ENCODE measurements around the gene ADGRL3. TPM values are rescaled to one million over a fixed set of nuclear protein-coding genes. Genes with fewer than 3 reads are reported as not detected.
"Not testable (repeated sequence)": the region's sequence is repeated elsewhere in the genome, so short reads cannot be mapped to it uniquely, and the experiment has no call there.

The ADGRL3 gene
- total RNA-seq, 1 experiment from 2014 or later, result not detected

DNA sequence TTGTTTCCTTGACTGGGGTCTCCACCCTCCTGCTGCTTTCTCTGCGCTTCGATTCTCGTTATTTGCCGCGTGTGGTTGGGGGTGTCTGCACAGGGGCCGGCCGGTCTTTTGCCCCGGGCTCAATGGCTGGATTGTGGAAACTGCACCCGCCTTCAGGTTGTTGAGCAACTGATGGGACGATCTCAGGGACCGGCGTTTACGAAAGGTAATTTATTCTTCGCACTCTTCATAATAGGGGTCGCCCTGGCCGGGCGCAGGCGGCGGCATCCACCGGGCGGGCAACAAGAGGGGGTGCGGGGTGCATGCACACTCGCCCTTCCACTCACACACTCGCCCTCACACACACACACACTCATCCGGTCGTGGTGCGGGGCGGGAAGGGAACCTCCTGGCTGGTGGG is 1.4 kb downstream of the ADGRL3 start:
- Histone ChIP-seq H3K9me2 (replicated peaks; ENCODE audit: insufficient read depth, low read length) (no peaks in the 10 kb centered on the region), H3K4me1 (ENCODE audit: low read length) (no peaks in the 10 kb centered on the region), H3K27ac (ENCODE audit: low read length) (no peak overlapping the region), H3K27me3 (ENCODE audit: low read length) (no peaks in the 10 kb centered on the region), H3K4me2 (ENCODE audit: low read depth, low read length, poor library complexity, severe bottlenecking) (no peak overlapping the region), H3K9ac (ENCODE audit: low read length) (no peak overlapping the region), H3K4me3 (ENCODE audit: low read length) (no peak overlapping the region), H2AFZ (ENCODE audit: low read length) (no peak overlapping the region), H4K20me1 (ENCODE audit: insufficient read depth, low read depth, low read length) (no peaks in the 10 kb centered on the region), H3K36me3 (ENCODE audit: insufficient read depth, low read length) (no peaks in the 10 kb centered on the region), H3K79me2 (ENCODE audit: low read length) (no peaks in the 10 kb centered on the region), H3K9me3 (ENCODE audit: low read length) (peaks cover 16% of the 10 kb centered on the region)
- no peak for DNase-seq

GRCh38 chr4:61201961-61202637 is 2.0 kb downstream of the ADGRL3 start:
- H3K4me2 ChIP-seq (ENCODE audit: low read depth, low read length, poor library complexity, severe bottlenecking), result no peak overlapping the region
- peaks cover 15% of the 10 kb centered on the region for H3K9me3 ChIP-seq (ENCODE audit: low read length)
- H3K79me2 ChIP-seq (ENCODE audit: low read length), result no peaks in the 10 kb centered on the region
- H2AFZ ChIP-seq (ENCODE audit: low read length), result no peak overlapping the region
- no peak overlapping the region for H3K9ac ChIP-seq (ENCODE audit: low read length)
- no peak overlapping the region for H3K4me3 ChIP-seq (ENCODE audit: low read length)
- no peaks in the 10 kb centered on the region for H3K9me2 ChIP-seq (replicated peaks; ENCODE audit: insufficient read depth, low read length)
- H3K4me1 ChIP-seq (ENCODE audit: low read length), result no peaks in the 10 kb centered on the region
- no peak for DNase-seq
- H3K36me3 ChIP-seq (ENCODE audit: insufficient read depth, low read length), result no peaks in the 10 kb centered on the region
- H4K20me1 ChIP-seq (ENCODE audit: insufficient read depth, low read depth, low read length), result no peaks in the 10 kb centered on the region
- H3K27ac ChIP-seq (ENCODE audit: low read length), result no peak overlapping the region
- H3K27me3 ChIP-seq (ENCODE audit: low read length), result no peaks in the 10 kb centered on the region

GRCh38 chr4:61202638-61203435 is 2.7 kb downstream of the ADGRL3 start:
- H2AFZ ChIP-seq (ENCODE audit: low read length), result no peak overlapping the region
- H3K9me3 ChIP-seq (ENCODE audit: low read length), result peaks cover 15% of the 10 kb centered on the region
- no peaks in the 10 kb centered on the region for H3K9me2 ChIP-seq (replicated peaks; ENCODE audit: insufficient read depth, low read length)
- no peaks in the 10 kb centered on the region for H3K4me1 ChIP-seq (ENCODE audit: low read length)
- no peaks in the 10 kb centered on the region for H4K20me1 ChIP-seq (ENCODE audit: insufficient read depth, low read depth, low read length)
- no peaks in the 10 kb centered on the region for H3K36me3 ChIP-seq (ENCODE audit: insufficient read depth, low read length)
- no peak overlapping the region for H3K9ac ChIP-seq (ENCODE audit: low read length)
- H3K27ac ChIP-seq (ENCODE audit: low read length), result no peak overlapping the region
- no peak overlapping the region for H3K4me2 ChIP-seq (ENCODE audit: low read depth, low read length, poor library complexity, severe bottlenecking)
- no peaks in the 10 kb centered on the region for H3K79me2 ChIP-seq (ENCODE audit: low read length)
- no peak overlapping the region for H3K4me3 ChIP-seq (ENCODE audit: low read length)
- DNase-seq, result no peak
- no peaks in the 10 kb centered on the region for H3K27me3 ChIP-seq (ENCODE audit: low read length)

DNA sequence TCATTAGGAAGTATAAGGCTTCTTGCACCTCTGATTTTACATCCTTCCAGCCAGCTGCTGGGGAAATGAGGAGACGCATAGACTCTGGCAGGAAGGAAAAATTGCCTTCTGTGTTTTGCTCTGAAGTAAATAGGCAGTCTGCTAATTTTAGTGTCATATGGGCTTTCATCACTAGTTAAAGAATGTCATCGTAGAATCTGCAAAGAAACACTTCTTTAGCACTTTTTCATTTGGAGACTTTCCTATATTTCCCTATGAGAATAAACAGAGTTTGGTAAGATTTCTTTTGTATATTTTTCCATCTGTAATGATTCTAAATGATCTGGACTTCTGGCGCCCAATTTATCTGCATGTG is 3.3 kb downstream of the ADGRL3 start:
- Histone ChIP-seq H3K4me3 (ENCODE audit: low read length) (no peak overlapping the region), H3K9me2 (replicated peaks; ENCODE audit: insufficient read depth, low read length) (no peaks in the 10 kb centered on the region), H3K27ac (ENCODE audit: low read length) (no peak overlapping the region), H4K20me1 (ENCODE audit: insufficient read depth, low read depth, low read length) (no peaks in the 10 kb centered on the region), H3K9me3 (ENCODE audit: low read length) (peaks cover 15% of the 10 kb centered on the region), H3K36me3 (ENCODE audit: insufficient read depth, low read length) (no peaks in the 10 kb centered on the region), H3K9ac (ENCODE audit: low read length) (no peak overlapping the region), H3K27me3 (ENCODE audit: low read length) (no peaks in the 10 kb centered on the region), H2AFZ (ENCODE audit: low read length) (no peak overlapping the region), H3K4me2 (ENCODE audit: low read depth, low read length, poor library complexity, severe bottlenecking) (no peak overlapping the region), H3K79me2 (ENCODE audit: low read length) (no peaks in the 10 kb centered on the region), H3K4me1 (ENCODE audit: low read length) (no peaks in the 10 kb centered on the region)
- DNase-seq, result no peak

GRCh38 chr4:61204353-61205060 is 4.4 kb downstream of the ADGRL3 start:
- no peak overlapping the region for H3K9ac ChIP-seq (ENCODE audit: low read length)
- no peak overlapping the region for H2AFZ ChIP-seq (ENCODE audit: low read length)
- DNase-seq, result no peak
- no peaks in the 10 kb centered on the region for H3K79me2 ChIP-seq (ENCODE audit: low read length)
- no peaks in the 10 kb centered on the region for H3K36me3 ChIP-seq (ENCODE audit: insufficient read depth, low read length)
- no peak overlapping the region for H3K4me2 ChIP-seq (ENCODE audit: low read depth, low read length, poor library complexity, severe bottlenecking)
- no peak overlapping the region for H3K4me3 ChIP-seq (ENCODE audit: low read length)
- H4K20me1 ChIP-seq (ENCODE audit: insufficient read depth, low read depth, low read length), result no peaks in the 10 kb centered on the region
- no peaks in the 10 kb centered on the region for H3K4me1 ChIP-seq (ENCODE audit: low read length)
- H3K27ac ChIP-seq (ENCODE audit: low read length), result no peak overlapping the region
- peaks cover 12% of the 10 kb centered on the region for H3K9me3 ChIP-seq (ENCODE audit: low read length)
- H3K27me3 ChIP-seq (ENCODE audit: low read length), result no peaks in the 10 kb centered on the region
- no peaks in the 10 kb centered on the region for H3K9me2 ChIP-seq (replicated peaks; ENCODE audit: insufficient read depth, low read length)

- Histone ChIP-seq H3K27me3 (ENCODE audit: low read length) (no peaks in the 10 kb centered on the region), H3K4me2 (ENCODE audit: low read depth, low read length, poor library complexity, severe bottlenecking) (no peak overlapping the region), H3K4me3 (ENCODE audit: low read length) (no peak overlapping the region), H2AFZ (ENCODE audit: low read length) (no peak overlapping the region), H3K9me3 (ENCODE audit: low read length) (peaks cover 14% of the 10 kb centered on the region), H3K27ac (ENCODE audit: low read length) (no peak overlapping the region), H3K9ac (ENCODE audit: low read length) (no peak overlapping the region), H4K20me1 (ENCODE audit: insufficient read depth, low read depth, low read length) (no peaks in the 10 kb centered on the region), H3K4me1 (ENCODE audit: low read length) (no peaks in the 10 kb centered on the region), H3K36me3 (ENCODE audit: insufficient read depth, low read length) (no peaks in the 10 kb centered on the region), H3K79me2 (ENCODE audit: low read length) (no peaks in the 10 kb centered on the region), H3K9me2 (replicated peaks; ENCODE audit: insufficient read depth, low read length) (no peaks in the 10 kb centered on the region)
- no peak for DNase-seq
These were observed 4.9 kb downstream of the ADGRL3 start for GRCh38 chr4:61205066-61205465.

DNA sequence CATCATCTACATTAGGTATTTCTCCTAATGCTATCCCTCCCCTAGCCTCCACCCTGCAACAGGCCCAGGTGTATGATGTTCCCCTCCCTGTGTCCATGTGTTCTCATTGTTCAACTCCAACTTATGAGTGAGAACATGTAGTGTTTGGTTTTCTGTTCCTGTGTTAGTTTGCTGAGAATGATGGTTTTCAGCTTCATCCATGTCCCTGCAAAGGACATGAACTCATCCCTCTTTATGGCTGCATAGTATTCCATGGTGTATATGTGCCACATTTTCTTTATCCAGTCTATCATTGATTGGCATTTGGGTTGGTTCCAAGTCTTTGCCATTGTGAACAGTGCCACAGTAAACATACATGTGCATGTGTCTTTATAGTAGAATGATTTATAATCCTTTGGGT is 7.0 kb downstream of the ADGRL3 start:
- H3K4me1 ChIP-seq (ENCODE audit: low read length); H3K4me2 ChIP-seq (ENCODE audit: low read depth, low read length, poor library complexity, severe bottlenecking); H3K9me2 ChIP-seq (replicated peaks; ENCODE audit: insufficient read depth, low read length); H3K36me3 ChIP-seq (ENCODE audit: insufficient read depth, low read length); H3K27me3 ChIP-seq (ENCODE audit: low read length); H3K79me2 ChIP-seq (ENCODE audit: low read length); H3K27ac ChIP-seq (ENCODE audit: low read length); H3K9ac ChIP-seq (ENCODE audit: low read length); H2AFZ ChIP-seq (ENCODE audit: low read length); H4K20me1 ChIP-seq (ENCODE audit: insufficient read depth, low read depth, low read length); H3K4me3 ChIP-seq (ENCODE audit: low read length); DNase-seq: not testable (repeated sequence)
- H3K9me3 ChIP-seq (ENCODE audit: low read length), result peaks cover 19% of the 10 kb centered on the region; the same call in 1 of the 2 replicates

GRCh38 chr4:61210186-61210939 is 10.2 kb downstream of the ADGRL3 start:
- Histone ChIP-seq H3K36me3 (ENCODE audit: insufficient read depth, low read length) (no peaks in the 10 kb centered on the region), H2AFZ (ENCODE audit: low read length) (no peak overlapping the region), H3K79me2 (ENCODE audit: low read length) (no peaks in the 10 kb centered on the region), H3K4me2 (ENCODE audit: low read depth, low read length, poor library complexity, severe bottlenecking) (no peak overlapping the region), H3K4me3 (ENCODE audit: low read length) (no peak overlapping the region), H3K27ac (ENCODE audit: low read length) (no peak overlapping the region), H3K9me2 (replicated peaks; ENCODE audit: insufficient read depth, low read length) (no peaks in the 10 kb centered on the region), H3K9me3 (ENCODE audit: low read length) (peaks cover 28% of the 10 kb centered on the region; the same call in 1 of the 2 replicates), H3K9ac (ENCODE audit: low read length) (no peak overlapping the region), H3K27me3 (ENCODE audit: low read length) (no peaks in the 10 kb centered on the region), H4K20me1 (ENCODE audit: insufficient read depth, low read depth, low read length) (no peaks in the 10 kb centered on the region), H3K4me1 (ENCODE audit: low read length) (no peaks in the 10 kb centered on the region)
- no peak for DNase-seq
